Measurements from ENCODE around the gene CYP4V2.

DNA sequence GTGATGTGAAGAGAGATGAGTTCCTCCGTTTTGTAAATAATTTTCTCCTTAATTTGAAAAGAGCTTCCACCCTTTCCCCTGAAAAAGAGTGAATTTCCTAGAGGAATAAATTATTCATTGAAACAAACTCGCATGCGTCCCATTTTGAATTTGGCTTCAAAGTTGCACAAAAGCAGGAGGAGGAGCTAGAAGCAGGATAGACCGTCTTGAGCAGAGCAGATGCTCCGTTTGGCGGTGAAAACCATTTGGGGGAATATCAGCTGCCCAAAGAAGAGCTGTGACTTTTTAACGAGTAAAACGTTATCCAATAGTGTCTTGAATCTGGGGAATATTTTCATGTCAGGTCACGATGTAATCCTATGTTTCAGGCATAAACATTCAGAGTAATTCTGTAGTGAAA lies 44.9 kb upstream of the CYP4V2 start:
- TF ChIP-seq GATA2 (IDR thresholded peaks at IDR 0.05; ENCODE audit: low read depth, low read length) (no peak), GATA3 (IDR thresholded peaks at IDR 0.05; ENCODE audit: low read depth, low read length) (no peak)

Data from SH-SY5Y (cell line).